ENCODE results near the gene HSPA14.
"Not testable (repeated sequence)": the region's sequence is repeated elsewhere in the genome, so short reads cannot be mapped to it uniquely, and the experiment has no call there.

- TF ChIP-seq EZH2 (IDR thresholded peaks at IDR 0.05; ENCODE audit: insufficient read depth, poor library complexity, severe bottlenecking); EZH2phosphoT487 (IDR thresholded peaks at IDR 0.05; ENCODE audit: insufficient read depth, low read depth): not testable (repeated sequence)
These were observed 26.4 kb downstream of the HSPA14 start for GRCh38 chr10:14864466-14864865.
